Measurements from ENCODE around the gene MAGI2.

- TF ChIP-seq, protein P1, sequence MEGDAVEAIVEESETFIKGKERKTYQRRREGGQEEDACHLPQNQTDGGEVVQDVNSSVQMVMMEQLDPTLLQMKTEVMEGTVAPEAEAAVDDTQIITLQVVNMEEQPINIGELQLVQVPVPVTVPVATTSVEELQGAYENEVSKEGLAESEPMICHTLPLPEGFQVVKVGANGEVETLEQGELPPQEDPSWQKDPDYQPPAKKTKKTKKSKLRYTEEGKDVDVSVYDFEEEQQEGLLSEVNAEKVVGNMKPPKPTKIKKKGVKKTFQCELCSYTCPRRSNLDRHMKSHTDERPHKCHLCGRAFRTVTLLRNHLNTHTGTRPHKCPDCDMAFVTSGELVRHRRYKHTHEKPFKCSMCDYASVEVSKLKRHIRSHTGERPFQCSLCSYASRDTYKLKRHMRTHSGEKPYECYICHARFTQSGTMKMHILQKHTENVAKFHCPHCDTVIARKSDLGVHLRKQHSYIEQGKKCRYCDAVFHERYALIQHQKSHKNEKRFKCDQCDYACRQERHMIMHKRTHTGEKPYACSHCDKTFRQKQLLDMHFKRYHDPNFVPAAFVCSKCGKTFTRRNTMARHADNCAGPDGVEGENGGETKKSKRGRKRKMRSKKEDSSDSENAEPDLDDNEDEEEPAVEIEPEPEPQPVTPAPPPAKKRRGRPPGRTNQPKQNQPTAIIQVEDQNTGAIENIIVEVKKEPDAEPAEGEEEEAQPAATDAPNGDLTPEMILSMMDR (IDR thresholded peaks at IDR 0.05), result no peak
- TF ChIP-seq POLR2A (IDR thresholded peaks at IDR 0.05), result no peak
- TF ChIP-seq EP300 (IDR thresholded peaks at IDR 0.05), result no peak
Measured at GRCh38 chr7:79290841-79291497, 162.5 kb downstream of the MAGI2 start.

Data from ovary (tissue), 3 donors.